Measurements from ENCODE around the gene PRSS8. TPM values are rescaled to one million over a fixed set of nuclear protein-coding genes. Genes with fewer than 3 reads are reported as not detected.
"Not testable (repeated sequence)": the region's sequence is repeated elsewhere in the genome, so short reads cannot be mapped to it uniquely, and the experiment has no call there.

The PRSS8 gene
- polyA plus RNA-seq, 3 donors = 0.15 TPM; not detected in 2

DNA sequence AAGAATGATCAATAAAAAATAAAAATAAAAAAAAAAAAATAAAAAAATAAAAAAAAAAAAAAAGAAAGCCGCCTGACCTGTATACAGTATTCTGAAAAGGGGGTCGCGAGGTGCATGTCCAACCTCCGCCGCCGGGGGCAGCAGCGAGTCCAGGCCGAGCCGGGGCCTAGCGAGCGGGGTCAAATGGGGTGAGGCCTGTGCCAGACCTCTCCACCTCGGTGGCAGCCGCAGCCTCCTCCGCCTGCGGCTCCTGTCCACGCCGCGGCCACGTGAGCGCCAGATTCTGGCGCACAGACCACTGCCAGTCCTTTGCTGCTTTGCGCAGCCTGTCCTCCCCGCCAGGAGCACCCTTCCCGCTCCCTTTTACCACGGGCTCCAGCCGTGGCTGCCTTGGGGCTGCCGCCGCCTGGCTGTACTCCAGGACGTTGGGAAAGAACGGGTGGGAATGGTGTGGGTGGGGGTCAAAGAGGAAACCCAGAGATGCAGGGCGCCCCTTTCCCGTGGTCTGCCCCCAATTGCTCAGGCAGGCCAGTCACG lies 29.8 kb downstream of the PRSS8 start:
- peak; percentile 78 to 87 (median 82) for DNase-seq
- Histone ChIP-seq H3K4me1 (ENCODE audit: control insufficient read depth in 1 of 2, insufficient read depth in 2 of 2, low read length in 2 of 2) (peaks cover 26 to 37% of the 10 kb centered on the region in 2 donors), H3K9ac (ENCODE audit: insufficient read depth, low read length, poor library complexity, severe bottlenecking) (peak overlapping the region; percentile 32), H3K27me3 (ENCODE audit: control insufficient read depth in 2 of 2, insufficient read depth in 2 of 2, low read length in 2 of 2) (no peaks in the 10 kb centered on the region), H2AFZ (ENCODE audit: insufficient read depth, low read depth, low read length, poor library complexity, severe bottlenecking) (peak overlapping the region; percentile 85), H3K79me2 (ENCODE audit: insufficient read depth, low read length) (peaks cover 26% of the 10 kb centered on the region), H4K20me1 (ENCODE audit: insufficient read depth, low read length) (peaks cover 8% of the 10 kb centered on the region), H3K27ac (ENCODE audit: low read depth in 1 of 2, low read length in 2 of 2) (no peak overlapping the region), H3K4me3 (replicated peaks in 1 of 3; ENCODE audit: low read depth in 2 of 3, low read length in 3 of 3) (peak overlapping the region in 2 of 3 experiments; percentile 18 to 57), H3K9me3 (replicated peaks in 1 of 2; ENCODE audit: control insufficient read depth in 1 of 2, insufficient read depth in 1 of 2, low read length in 2 of 2) (no peaks in the 10 kb centered on the region), H3K4me2 (replicated peaks; ENCODE audit: extremely low read depth, low read length, poor library complexity, severe bottlenecking) (peak overlapping the region; percentile 69), H3K36me3 (replicated peaks in 1 of 2; ENCODE audit: control insufficient read depth in 1 of 2, insufficient read depth in 2 of 2, low read length in 2 of 2) (peaks cover 14 to 16% of the 10 kb centered on the region in 2 donors)
- Mint-ChIP-seq H3K4me1 (peaks cover 22% of the 10 kb centered on the region), H3K9me3 (no peaks in the 10 kb centered on the region), H3K36me3 (peaks cover 14% of the 10 kb centered on the region in 2 donors), H3K27ac (peak overlapping the region in 6 of 7 donors; percentile 75 to 87 (median 84)), H3K4me3 (peak overlapping the region; percentile 56 to 73), H3K27me3 (ENCODE audit: low read depth in 3 of 3) (peaks cover 0 to 2% (median 2%) of the 10 kb centered on the region in 3 donors)
- intact Hi-C loops (cut with micrococcal nuclease) = loop anchor here in 1 of 2 donors (2.0 kb wide), 1 partner anchor 37 kb away; no protein-coding TSS in a partner anchor
- WGBS (ENCODE audit: insufficient coverage) = under 1% methylated on average over 25 of the region's 33 CpGs
- TF ChIP-seq, protein P1, sequence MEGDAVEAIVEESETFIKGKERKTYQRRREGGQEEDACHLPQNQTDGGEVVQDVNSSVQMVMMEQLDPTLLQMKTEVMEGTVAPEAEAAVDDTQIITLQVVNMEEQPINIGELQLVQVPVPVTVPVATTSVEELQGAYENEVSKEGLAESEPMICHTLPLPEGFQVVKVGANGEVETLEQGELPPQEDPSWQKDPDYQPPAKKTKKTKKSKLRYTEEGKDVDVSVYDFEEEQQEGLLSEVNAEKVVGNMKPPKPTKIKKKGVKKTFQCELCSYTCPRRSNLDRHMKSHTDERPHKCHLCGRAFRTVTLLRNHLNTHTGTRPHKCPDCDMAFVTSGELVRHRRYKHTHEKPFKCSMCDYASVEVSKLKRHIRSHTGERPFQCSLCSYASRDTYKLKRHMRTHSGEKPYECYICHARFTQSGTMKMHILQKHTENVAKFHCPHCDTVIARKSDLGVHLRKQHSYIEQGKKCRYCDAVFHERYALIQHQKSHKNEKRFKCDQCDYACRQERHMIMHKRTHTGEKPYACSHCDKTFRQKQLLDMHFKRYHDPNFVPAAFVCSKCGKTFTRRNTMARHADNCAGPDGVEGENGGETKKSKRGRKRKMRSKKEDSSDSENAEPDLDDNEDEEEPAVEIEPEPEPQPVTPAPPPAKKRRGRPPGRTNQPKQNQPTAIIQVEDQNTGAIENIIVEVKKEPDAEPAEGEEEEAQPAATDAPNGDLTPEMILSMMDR (IDR thresholded peaks at IDR 0.05) = peak; percentile 81

DNA sequence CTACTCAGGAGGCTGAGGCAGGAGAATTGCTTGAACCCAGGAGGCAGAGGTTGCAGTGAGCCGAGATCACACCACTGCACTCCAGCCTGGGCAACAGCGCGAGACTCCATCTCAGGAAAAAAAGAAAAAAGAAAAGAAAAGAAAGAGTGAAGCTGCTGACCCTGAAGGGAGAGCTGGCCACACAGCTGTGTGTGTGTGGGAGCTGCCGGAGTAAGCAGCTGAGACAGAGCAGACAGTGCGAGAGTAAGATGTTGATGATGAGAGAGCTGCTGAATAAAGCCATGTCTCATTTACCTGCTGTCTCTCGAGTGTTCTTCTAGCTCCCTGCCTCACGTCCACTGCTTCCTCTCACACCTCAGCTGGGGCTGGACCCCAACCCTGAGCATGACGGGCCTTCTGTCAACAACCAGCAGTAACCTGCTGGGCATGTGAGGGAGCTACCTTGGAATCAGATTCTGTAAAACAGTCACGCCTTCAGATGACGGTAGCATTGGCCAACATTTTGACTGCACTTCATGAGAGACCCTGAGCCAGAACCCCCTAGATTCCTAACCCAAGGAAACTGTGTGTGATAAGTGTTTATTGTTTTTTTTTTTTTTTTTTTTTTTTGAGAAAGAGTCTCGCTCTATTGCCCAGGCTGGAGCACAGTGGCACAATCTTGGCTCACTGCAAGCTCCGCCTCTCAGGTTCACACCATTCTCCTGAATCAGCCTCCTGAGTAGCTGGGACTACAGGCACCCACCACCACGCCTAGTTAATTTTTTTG lies 34.5 kb downstream of the PRSS8 start:
- H3K4me2 ChIP-seq (replicated peaks; ENCODE audit: extremely low read depth, low read length, poor library complexity, severe bottlenecking); H3K4me3 ChIP-seq (replicated peaks in 1 of 3; ENCODE audit: low read depth in 2 of 3, low read length in 3 of 3); H3K4me1 Mint-ChIP-seq; H2AFZ ChIP-seq (ENCODE audit: insufficient read depth, low read depth, low read length, poor library complexity, severe bottlenecking); DNase-seq; H3K36me3 Mint-ChIP-seq; intact Hi-C loops (cut with micrococcal nuclease); H3K4me1 ChIP-seq (ENCODE audit: control insufficient read depth in 1 of 2, insufficient read depth in 2 of 2, low read length in 2 of 2); H3K9me3 Mint-ChIP-seq; H3K4me3 Mint-ChIP-seq; H3K27me3 Mint-ChIP-seq (ENCODE audit: low read depth in 3 of 3); H3K27me3 ChIP-seq (ENCODE audit: control insufficient read depth in 2 of 2, insufficient read depth in 2 of 2, low read length in 2 of 2); H3K27ac Mint-ChIP-seq; H3K36me3 ChIP-seq (replicated peaks in 1 of 2; ENCODE audit: control insufficient read depth in 1 of 2, insufficient read depth in 2 of 2, low read length in 2 of 2); H3K9ac ChIP-seq (ENCODE audit: insufficient read depth, low read length, poor library complexity, severe bottlenecking); H3K9me3 ChIP-seq (replicated peaks in 1 of 2; ENCODE audit: control insufficient read depth in 1 of 2, insufficient read depth in 1 of 2, low read length in 2 of 2); H3K79me2 ChIP-seq (ENCODE audit: insufficient read depth, low read length); H3K27ac ChIP-seq (ENCODE audit: low read depth in 1 of 2, low read length in 2 of 2); H4K20me1 ChIP-seq (ENCODE audit: insufficient read depth, low read length): not testable (repeated sequence)
- 99% methylated on average over 8 of the region's 13 CpGs for WGBS (ENCODE audit: insufficient coverage)
